MCF 10A (cell line): ENCODE data around the gene NMRK2. TPM values are rescaled to one million over a fixed set of nuclear protein-coding genes. Genes with fewer than 3 reads are reported as not detected.

Experiments
- BruUV-seq: library from RNA; stranded (reverse); fragments of 400-500 nt; replicated peaks from 2 replicates; lab custom pipeline; 2021; lab: Mats Ljungman, UMichigan
- CTCF ChIA-PET: fragments of 300-600 bp; sonication (Branson Sonifier 250); formaldehyde crosslinking; extraction: SDS; loops from one replicate; lab custom pipeline; 2021; ENCODE audit warnings: antibody characterized with exemption, inconsistent platforms; lab: Yijun Ruan, JAX
- POLR2A ChIA-PET: fragments of 300-600, 350-650 bp; sonication (Branson Sonifier 250); formaldehyde crosslinking; extraction: SDS; loops from one replicate; lab custom pipeline; 2020; ENCODE audit warnings: antibody characterized with exemption, inconsistent platforms; lab: Yijun Ruan, JAX
- DNase-seq: peaks from one replicate; pipeline ENCODE4 v3.0.0-alpha.2; 2018; ENCODE audit not compliant: unreplicated experiment
- H3K27ac Mint-ChIP-seq: one replicate; pipeline ENCODE4 v1.8.0; 2022; ENCODE audit warnings: mild to moderate bottlenecking, low read depth, mixed read lengths; ENCODE audit not compliant: unreplicated experiment
- H3K27me3 Mint-ChIP-seq: one replicate; pipeline ENCODE4 v1.8.0; 2022; ENCODE audit warnings: mixed read lengths; ENCODE audit not compliant: insufficient read depth, unreplicated experiment
- H3K36me3 Mint-ChIP-seq: one replicate; pipeline ENCODE4 v1.8.0; 2022; ENCODE audit warnings: mild to moderate bottlenecking, moderate library complexity, mixed read lengths; ENCODE audit not compliant: insufficient read depth, unreplicated experiment
- H3K4me1 Mint-ChIP-seq: one replicate; pipeline ENCODE4 v1.8.0; 2022; ENCODE audit warnings: mixed read lengths; ENCODE audit not compliant: insufficient read depth, unreplicated experiment
- H3K4me3 Mint-ChIP-seq: one replicate; pipeline ENCODE4 v1.8.0; 2022; ENCODE audit warnings: mild to moderate bottlenecking, moderate library complexity, mixed read lengths; ENCODE audit not compliant: unreplicated experiment
- H3K9me3 Mint-ChIP-seq: one replicate; pipeline ENCODE4 v1.8.0; 2022; ENCODE audit warnings: mixed read lengths; ENCODE audit not compliant: unreplicated experiment
- CTCF ChIP-seq: fragments of 200-600 bp; IDR thresholded peaks from one replicate; pipeline ENCODE4 v1.8.0; 2022; ENCODE audit warnings: antibody characterized with exemption, mild to moderate bottlenecking; ENCODE audit not compliant: unreplicated experiment
- intact Hi-C: fragments of 100-400 bp; cut with micrococcal nuclease; formaldehyde crosslinking; loops from 2 replicates; pipeline ENCODE4 v1.14.1; 2022
- total RNA-seq: library from RNA; stranded (reverse); gene quantifications from 2 replicates; pipeline ENCODE4 v1.2.3, GENCODE V29; 2022

The NMRK2 gene
- total RNA-seq, 1 experiment from 2014 or later, result not detected

GRCh38 chr19:3895788-3896187 lies 37.1 kb upstream of the NMRK2 start:
- Mint-ChIP-seq H3K4me3 (no peak overlapping the region), H3K9me3 (no peaks in the 10 kb centered on the region), H3K27ac (no peak overlapping the region), H3K36me3 (no peaks in the 10 kb centered on the region), H3K27me3 (peaks cover 11% of the 10 kb centered on the region), H3K4me1 (no peaks in the 10 kb centered on the region)
- DNase-seq, result no peak
- ChIA-PET POLR2A (no interaction called here), CTCF (interaction anchor here (1.2 kb wide), 1 partner anchor 47 kb away, joined by 6 read pairs; no protein-coding TSS in a partner anchor)
- intact Hi-C loops, result no loop called here
- TF ChIP-seq CTCF, result no peak
- BruUV-seq, result no TSS peak

GRCh38 chr19:3897936-3898335 lies 34.9 kb upstream of the NMRK2 start:
- intact Hi-C loops, result no loop called here
- ChIA-PET CTCF (no interaction called here), POLR2A (no interaction called here)
- Mint-ChIP-seq H3K36me3 (no peaks in the 10 kb centered on the region), H3K9me3 (no peaks in the 10 kb centered on the region), H3K27ac (no peak overlapping the region), H3K4me3 (no peak overlapping the region), H3K4me1 (no peaks in the 10 kb centered on the region), H3K27me3 (peaks cover 11% of the 10 kb centered on the region)
- no TSS peak for BruUV-seq
- no peak for DNase-seq
- TF ChIP-seq CTCF, result no peak

- BruUV-seq, result no TSS peak
- Mint-ChIP-seq H3K27me3 (peaks cover 11% of the 10 kb centered on the region), H3K27ac (no peak overlapping the region), H3K4me1 (no peaks in the 10 kb centered on the region), H3K36me3 (no peaks in the 10 kb centered on the region), H3K9me3 (no peaks in the 10 kb centered on the region), H3K4me3 (no peak overlapping the region)
- DNase-seq, result no peak
- intact Hi-C loops, result no loop called here
- CTCF ChIA-PET, result interaction anchor here (0.6 kb wide), 3 partner anchors 14 to 51 kb away, joined by 3 read pairs; no protein-coding TSS in a partner anchor
- TF ChIP-seq CTCF, result no peak
- POLR2A ChIA-PET, result no interaction called here
Measured at GRCh38 chr19:3898426-3898825, 34.4 kb upstream of the NMRK2 start.

- ChIA-PET CTCF (interaction anchor here (0.8 kb wide), 1 partner anchor 78 kb away, joined by 3 read pairs; no protein-coding TSS in a partner anchor), POLR2A (interaction anchor here (0.6 kb wide), 1 partner anchor 137 kb away, joined by 3 read pairs; the partner anchor contains the start of gene MRPL54)
- H3K4me1 Mint-ChIP-seq, result no peaks in the 10 kb centered on the region
- peaks cover 7% of the 10 kb centered on the region for H3K27me3 Mint-ChIP-seq
- TF ChIP-seq CTCF, result no peak
- H3K9me3 Mint-ChIP-seq, result no peaks in the 10 kb centered on the region
- no peak for DNase-seq
- no TSS peak for BruUV-seq
- H3K4me3 Mint-ChIP-seq, result no peak overlapping the region
- H3K27ac Mint-ChIP-seq, result no peak overlapping the region
- intact Hi-C loops, result no loop called here
- no peaks in the 10 kb centered on the region for H3K36me3 Mint-ChIP-seq
Measured at GRCh38 chr19:3899531-3900294, 33.2 kb upstream of the NMRK2 start.
